SK-N-DZ (cell line): ENCODE measurements around the gene RAPGEF4.
A peak's percentile ranks its signal among the peaks of the same experiment; 100 is the strongest.

ENCODE experiments used
- DNase-seq: peaks from one replicate; pipeline ENCODE4 v3.0.0-alpha.2; 2015; ENCODE audit warnings: low spot score

Gene RAPGEF4

GRCh38 chr2:172937884-172938712, 202.5 kb downstream of the RAPGEF4 start:
- no peak for DNase-seq

- no peak for DNase-seq
Measured at GRCh38 chr2:172938713-172939375, 203.2 kb downstream of the RAPGEF4 start.

- DNase-seq: no peak
Measured at GRCh38 chr2:172943539-172943938, 207.9 kb downstream of the RAPGEF4 start.

GRCh38 chr2:172944022-172944793, 208.6 kb downstream of the RAPGEF4 start:
- DNase-seq: no peak

- no peak for DNase-seq
Measured at GRCh38 chr2:172944794-172945509, 209.3 kb downstream of the RAPGEF4 start.

- no peak for DNase-seq
Measured at GRCh38 chr2:172945510-172945850, 209.8 kb downstream of the RAPGEF4 start.

- DNase-seq: no peak
Measured at GRCh38 chr2:172947461-172948153, 212.0 kb downstream of the RAPGEF4 start.

GRCh38 chr2:172949522-172949921, 213.9 kb downstream of the RAPGEF4 start:
- no peak for DNase-seq

- no peak for DNase-seq
Measured at GRCh38 chr2:172950565-172950964, 214.9 kb downstream of the RAPGEF4 start.

GRCh38 chr2:172951554-172951953, 215.9 kb downstream of the RAPGEF4 start:
- peak; percentile 49 for DNase-seq

- DNase-seq: no peak
Measured at GRCh38 chr2:172953411-172953810, 217.8 kb downstream of the RAPGEF4 start.

GRCh38 chr2:172953970-172954852, 218.6 kb downstream of the RAPGEF4 start:
- no peak for DNase-seq

- no peak for DNase-seq
Measured at GRCh38 chr2:172955587-172955986, 219.9 kb downstream of the RAPGEF4 start.

- DNase-seq: no peak
Measured at GRCh38 chr2:172957734-172958133, 222.1 kb downstream of the RAPGEF4 start.

GRCh38 chr2:172962082-172962481, 226.4 kb downstream of the RAPGEF4 start:
- DNase-seq: no peak

- no peak for DNase-seq
Measured at GRCh38 chr2:172962824-172963223, 227.2 kb downstream of the RAPGEF4 start.

- DNase-seq: no peak
Measured at GRCh38 chr2:172964511-172965139, 229.0 kb downstream of the RAPGEF4 start.

- DNase-seq: no peak
Measured at GRCh38 chr2:172965433-172966212, 230.0 kb downstream of the RAPGEF4 start.
